H1 (cell line): Measurements from ENCODE around the gene TRDMT1. TPM values are rescaled to one million over a fixed set of nuclear protein-coding genes. Genes with fewer than 3 reads are reported as not detected.

ENCODE experiments used
- CTCF ChIA-PET: fragments of 300-600 bp; sonication (Branson Sonifier 250); formaldehyde crosslinking; loops from one replicate; lab custom pipeline; 2021; ENCODE audit not compliant: partially characterized antibody; lab: Charles Lee
- POLR2A ChIA-PET: fragments of 300-600 bp; sonication (Branson Sonifier 250); formaldehyde crosslinking; loops from one replicate; lab custom pipeline; 2021; ENCODE audit warnings: inconsistent platforms; ENCODE audit not compliant: partially characterized antibody; lab: Charles Lee
- DNase-seq, 2 experiments: peaks; one replicate each; pipeline versions ENCODE4 v3.0.0 to v3.0.0-alpha.2; 2010 to 2022; ENCODE audit warnings: low spot score in 2 of 2, low read depth in 1 of 2, mixed read lengths in 1 of 2
- FAIRE-seq: peaks from 2 replicates; lab custom pipeline; 2011; peaks lifted over from hg19 to GRCh38; lab: Jason Lieb, UNC
- H2AFZ ChIP-seq: 2 replicates; pipeline ENCODE4 v1.8.1; 2012; ENCODE audit warnings: low read length, inconsistent platforms
- H2AK5ac ChIP-seq: 2 replicates; pipeline ENCODE4 v1.6.1; 2013; ENCODE audit warnings: low read depth, low read length
- H2BK120ac ChIP-seq: replicated peaks from 2 replicates; pipeline ENCODE3; 2013; ENCODE audit warnings: low read depth, low read length, inconsistent platforms
- H2BK12ac ChIP-seq: 2 replicates; pipeline ENCODE4 v1.6.1; 2013; ENCODE audit warnings: low read depth, low read length
- H2BK15ac ChIP-seq: 2 replicates; pipeline ENCODE4 v1.6.1; 2013; ENCODE audit warnings: low read length
- H2BK20ac ChIP-seq: 2 replicates; pipeline ENCODE4 v1.6.1; 2013; ENCODE audit warnings: low read length
- H2BK5ac ChIP-seq: 2 replicates; pipeline ENCODE4 v1.6.1; 2013; ENCODE audit warnings: low read depth, low read length
- H3K14ac ChIP-seq: 2 replicates; pipeline ENCODE4 v1.6.1; 2013; ENCODE audit warnings: inconsistent platforms; ENCODE audit not compliant: insufficient read length
- H3K18ac ChIP-seq: 2 replicates; pipeline ENCODE4 v1.6.1; 2013; ENCODE audit warnings: low read length; ENCODE audit errors: extremely low read depth
- H3K23ac ChIP-seq: 2 replicates; pipeline ENCODE4 v1.6.1; 2013; ENCODE audit warnings: inconsistent platforms; ENCODE audit not compliant: insufficient read length
- H3K23me2 ChIP-seq: 2 replicates; pipeline ENCODE4 v1.6.1; 2013; ENCODE audit warnings: low read depth, low read length
- H3K27ac ChIP-seq: 2 replicates; pipeline ENCODE4 v1.6.1; 2011; ENCODE audit warnings: low read depth, low read length, inconsistent platforms
- H3K27me3 ChIP-seq, 4 experiments: replicated peaks in 1 of 4; 1 replicate in 1 of 4; 2 replicates in 3 of 4; pipeline versions ENCODE4 v1.6.1 to v1.8.1; 2011 to 2013; ENCODE audit warnings: low read length in 3 of 4, mild to moderate bottlenecking in 3 of 4, inconsistent platforms in 2 of 4, mixed read lengths in 2 of 4, moderate library complexity in 1 of 4; ENCODE audit not compliant: control insufficient read depth in 3 of 4, insufficient read depth in 3 of 4; ENCODE audit errors: extremely low read depth in 1 of 4
- H3K36me3 ChIP-seq, 4 experiments: 2 replicates each; pipeline versions ENCODE4 v1.6.1 to v1.8.1; 2011 to 2013; ENCODE audit warnings: mild to moderate bottlenecking in 4 of 4, low read length in 3 of 4, moderate library complexity in 2 of 4, control low read depth in 1 of 4, inconsistent platforms in 1 of 4; ENCODE audit not compliant: insufficient read depth in 4 of 4, control insufficient read depth in 2 of 4
- H3K4ac ChIP-seq: replicated peaks from 2 replicates; pipeline ENCODE3; 2013; ENCODE audit warnings: low read length, low read depth, mixed read lengths, inconsistent platforms; ENCODE audit not compliant: insufficient read length
- H3K4me1 ChIP-seq, 4 experiments: replicated peaks in 1 of 4; 1 replicate in 1 of 4; 2 replicates in 3 of 4; pipeline versions ENCODE4 v1.6.1 to v1.8.1; 2011 to 2013; ENCODE audit warnings: low read length in 3 of 4, inconsistent platforms in 2 of 4, mixed read lengths in 1 of 4; ENCODE audit not compliant: insufficient read depth in 4 of 4, control insufficient read depth in 3 of 4
- H3K4me2 ChIP-seq, 2 experiments: 2 replicates each; pipeline versions ENCODE4 v1.6.1 to v1.8.1; 2011 to 2013; ENCODE audit warnings: low read depth in 2 of 2, low read length in 2 of 2, control low read depth in 1 of 2, inconsistent platforms in 1 of 2, mild to moderate bottlenecking in 1 of 2; ENCODE audit not compliant: insufficient read depth in 1 of 2
- H3K4me3 ChIP-seq, 4 experiments: fragments of 200-600, 300-600 bp in 1 of 4; sonication (generic), shearing (Covaris generic), sonication (Bioruptor Twin) in 1 of 4; 2 replicates each; pipeline versions ENCODE4 v1.5.1 to v1.8.1; 2011 to 2016; ENCODE audit warnings: low read length in 4 of 4, low read depth in 3 of 4, control low read depth in 2 of 4, inconsistent platforms in 2 of 4, mild to moderate bottlenecking in 2 of 4, mixed read lengths in 1 of 4, moderate library complexity in 1 of 4; ENCODE audit not compliant: insufficient read depth in 2 of 4; ENCODE audit errors: extremely low read depth in 1 of 4
- H3K56ac ChIP-seq: replicated peaks from 2 replicates; pipeline ENCODE3; 2013; ENCODE audit warnings: low read depth, mild to moderate bottlenecking, mixed read lengths, low read length, inconsistent platforms; ENCODE audit not compliant: insufficient read length
- H3K79me1 ChIP-seq: 2 replicates; pipeline ENCODE4 v1.6.1; 2013; ENCODE audit warnings: low read depth, low read length, control low read depth
- H3K79me2 ChIP-seq, 2 experiments: 2 replicates each; pipeline versions ENCODE4 v1.6.1 to v1.8.1; 2012 to 2013; ENCODE audit warnings: low read length in 2 of 2, mild to moderate bottlenecking in 2 of 2, inconsistent platforms in 1 of 2; ENCODE audit not compliant: insufficient read depth in 2 of 2, control insufficient read depth in 1 of 2
- H3K9ac ChIP-seq, 4 experiments: replicated peaks in 1 of 4; 1 replicate in 1 of 4; 2 replicates in 3 of 4; pipeline versions ENCODE4 v1.6.1 to v1.8.1; 2011 to 2013; ENCODE audit warnings: low read depth in 3 of 4, low read length in 3 of 4, control low read depth in 2 of 4, mild to moderate bottlenecking in 2 of 4, moderate library complexity in 2 of 4, inconsistent platforms in 1 of 4; ENCODE audit errors: extremely low read depth in 1 of 4
- H3K9me3 ChIP-seq, 2 experiments: 2 replicates each; pipeline versions ENCODE4 v1.6.1 to v1.8.1; 2012 to 2013; ENCODE audit warnings: mild to moderate bottlenecking in 2 of 2, moderate library complexity in 2 of 2, control low read depth in 1 of 2, inconsistent platforms in 1 of 2, low read depth in 1 of 2, low read length in 1 of 2, mixed read lengths in 1 of 2; ENCODE audit not compliant: insufficient read depth in 2 of 2
- H4K20me1 ChIP-seq, 2 experiments: replicated peaks in 1 of 2; 2 replicates each; pipeline versions ENCODE3 to v1.8.1; 2011 to 2013; ENCODE audit warnings: inconsistent platforms in 2 of 2, low read length in 2 of 2, mild to moderate bottlenecking in 1 of 2; ENCODE audit not compliant: insufficient read depth in 2 of 2, control insufficient read depth in 1 of 2
- H4K5ac ChIP-seq: 2 replicates; pipeline ENCODE4 v1.6.1; 2013; ENCODE audit warnings: low read length, low read depth, mixed read lengths, inconsistent platforms; ENCODE audit not compliant: insufficient read length
- H4K8ac ChIP-seq: 2 replicates; pipeline ENCODE4 v1.8.0; 2013; ENCODE audit warnings: mild to moderate bottlenecking, moderate library complexity, low read length, inconsistent platforms; ENCODE audit not compliant: insufficient read depth; ENCODE audit errors: extremely low read depth
- H4K91ac ChIP-seq: replicated peaks from 2 replicates; pipeline ENCODE3; 2013; ENCODE audit warnings: low read length, mixed read lengths, inconsistent platforms; ENCODE audit not compliant: insufficient read length
- E2F6 ChIP-seq: IDR thresholded peaks from 2 replicates; pipeline ENCODE4 v1.6.1; 2012; ENCODE audit warnings: inconsistent platforms
- FOSL1 ChIP-seq: IDR thresholded peaks from 2 replicates; pipeline ENCODE4 v1.6.1; 2011; ENCODE audit warnings: mild to moderate bottlenecking, low read depth, low read length, moderate library complexity; ENCODE audit not compliant: insufficient read depth
- KDM1A ChIP-seq: fragments of 200-600, 300-600 bp; sonication (generic); IDR thresholded peaks from 2 replicates; pipeline ENCODE4 v1.7.1; 2016; ENCODE audit warnings: mild to moderate bottlenecking, low read length, borderline replicate concordance
- MAFK ChIP-seq: IDR thresholded peaks from 2 replicates; pipeline ENCODE4 v1.6.1; 2012; ENCODE audit warnings: low read depth, mild to moderate bottlenecking, improper control_type of control experiment, low read length
- MAX ChIP-seq: IDR thresholded peaks from 2 replicates; pipeline ENCODE4 v1.6.1; 2012; ENCODE audit warnings: inconsistent platforms
- POLR2AphosphoS5 ChIP-seq: IDR thresholded peaks from 2 replicates; pipeline ENCODE4 v1.6.1; 2011; ENCODE audit warnings: low read depth, low read length
- RBBP5 ChIP-seq: IDR thresholded peaks from 2 replicates; pipeline ENCODE4 v1.7.1; 2012; ENCODE audit warnings: low read depth, mild to moderate bottlenecking, inconsistent platforms, low read length, moderate library complexity, borderline replicate concordance
- SIN3A ChIP-seq, 2 experiments: IDR thresholded peaks in 1 of 2; conservative IDR thresholded peaks in 1 of 2; 2 replicates each; pipeline ENCODE4 v1.6.1; 2011 to 2012; ENCODE audit warnings: low read length in 2 of 2, improper control_type of control experiment in 1 of 2, low read depth in 1 of 2, mild to moderate bottlenecking in 1 of 2
- SIX5 ChIP-seq: IDR thresholded peaks from 2 replicates; pipeline ENCODE4 v1.6.1; 2011; ENCODE audit warnings: mild to moderate bottlenecking, low read depth, low read length
- SP1 ChIP-seq: IDR thresholded peaks from 2 replicates; pipeline ENCODE4 v1.6.1; 2011; ENCODE audit warnings: low read depth, low read length
- WGBS, 2 experiments: shearing (Covaris generic) in 1 of 2; methylation state at CpG; one replicate each; pipeline versions ENCODE4 v1.1.6 to v1.1.7; 2013 to 2015; ENCODE audit warnings: low lambda C conversion rate in 2 of 2, mixed read lengths in 2 of 2, inconsistent platforms in 1 of 2, low coverage in 1 of 2, missing lambda C conversion rate in 1 of 2; ENCODE audit not compliant: insufficient replicate concordance in 2 of 2, insufficient coverage in 1 of 2, insufficient read length in 1 of 2; ENCODE audit errors: extremely low coverage in 1 of 2, missing lambda C conversion rate in 1 of 2; 5-methylcytosine and 5-hydroxymethylcytosine counted together
- polyA plus RNA-seq, 7 experiments: library from polyadenylated mRNA; depleted of rRNA in 3 of 7; stranded (reverse) in 5 of 7; unstranded in 2 of 7; fragments of >200 nt in 5 of 7; fragments of 200-250 nt in 2 of 7; gene quantifications; 1 replicate in 5 of 7; 2 replicates in 1 of 7; 4 replicates in 1 of 7; pipeline versions ENCODE4 v1.2.1 to v1.2.3, GENCODE V29; 2011 to 2013; ENCODE audit warnings: missing spikeins in 2 of 7, mixed read lengths in 2 of 7
- total RNA-seq: library from RNA; stranded (reverse); fragmentation: NEBNext Ultra II Directional; extraction: Animal tissue kit (Norgen Biotek cat#: 25700); gene quantifications from 2 replicates; pipeline ENCODE4 v1.2.1, GENCODE V29; 2021

Gene TRDMT1
- total and polyA plus RNA-seq, 2 of the 8 experiments (the other 6 are each of a cell fraction or from before 2014, with no cell fraction given), result 7.4 to 21.4 TPM

- Histone ChIP-seq H4K91ac (no peak overlapping the region), H4K8ac (no peak overlapping the region), H2AFZ (no peak overlapping the region), H3K79me2 (no peaks in the 10 kb centered on the region), H3K27ac (no peak overlapping the region), H3K23ac (no peak overlapping the region), H3K14ac (no peak overlapping the region), H2BK20ac (no peak overlapping the region), H3K4me2 (no peak overlapping the region), H4K5ac (no peak overlapping the region), H3K4ac (no peak overlapping the region), H2AK5ac (no peak overlapping the region), H2BK12ac (no peak overlapping the region), H4K20me1 (no peaks in the 10 kb centered on the region), H3K23me2 (no peaks in the 10 kb centered on the region), H3K4me1 (no peaks in the 10 kb centered on the region), H2BK5ac (no peak overlapping the region), H3K27me3 (no peaks in the 10 kb centered on the region), H3K9me3 (no peaks in the 10 kb centered on the region), H3K36me3 (no peaks in the 10 kb centered on the region), H3K4me3 (no peak overlapping the region), H3K9ac (no peak overlapping the region), H3K79me1 (no peaks in the 10 kb centered on the region), H2BK120ac (no peak overlapping the region), H3K18ac (no peak overlapping the region), H2BK15ac (no peak overlapping the region), H3K56ac (no peak overlapping the region)
- POLR2A ChIA-PET, result no interaction called here
- FAIRE-seq (no peak), DNase-seq (no peak)
- CTCF ChIA-PET, result interaction anchor here (1.7 kb wide), 1 partner anchor 72 kb away, joined by 3 read pairs; no protein-coding TSS in a partner anchor
- WGBS, 2 experiments, result 81% methylated on average over 3 of the region's 3 CpGs; no CpG with 5 or more reads in 1 of the 2 experiments
- no peak for TF ChIP-seq SIN3A (conservative IDR thresholded peaks at IDR 0.05 in 1 of 2, IDR thresholded peaks at IDR 0.05 in 1 of 2; ENCODE audit: low read depth in 1 of 2, low read length in 2 of 2)
- TF ChIP-seq MAX, result no peak
- TF ChIP-seq POLR2AphosphoS5, result no peak
- TF ChIP-seq RBBP5, result no peak
- TF ChIP-seq KDM1A, result no peak
- TF ChIP-seq SIX5, result no peak
- no peak for TF ChIP-seq SP1
- TF ChIP-seq MAFK, result no peak
- TF ChIP-seq E2F6, result no peak
- no peak for TF ChIP-seq FOSL1
Observed at GRCh38 chr10:17109475-17110207, 91.8 kb downstream of the TRDMT1 start.
